SK-MEL-5 (cell line): ENCODE measurements around the gene CHN1. TPM values are rescaled to one million over a fixed set of nuclear protein-coding genes. Genes with fewer than 3 reads are reported as not detected.

Experiments used
- DNase-seq: peaks from one replicate; pipeline ENCODE4 v3.0.0-alpha.2; 2016; ENCODE audit warnings: low read depth, low spot score
- in situ Hi-C: cut with HindIII; loops from 2 replicates; pipeline ENCODE4 v1.10.0; 2016; ENCODE audit warnings: low sequenced_read_pairs, high pct_unique_total_duplicates, low pct_unique_long_range_greater_than_20kb
- total RNA-seq: library from RNA; depleted of rRNA; stranded (reverse); fragments of >200 nt; shearing (Covaris generic); gene quantifications from 2 replicates; pipeline ENCODE4 v1.2.3, GENCODE V29; 2014

Gene CHN1
- total RNA-seq, 1 experiment from 2014 or later, result 5.7 TPM

- in situ Hi-C loops, result no loop called here
- no peak for DNase-seq
These were observed 174.6 kb downstream of the CHN1 start for GRCh38 chr2:174830561-174830960.

GRCh38 chr2:174829550-174829949 lies 175.6 kb downstream of the CHN1 start:
- in situ Hi-C loops, result no loop called here
- DNase-seq, result no peak

- no peak for DNase-seq
- in situ Hi-C loops, result no loop called here
These were observed 177.5 kb downstream of the CHN1 start for GRCh38 chr2:174827371-174828369.

GRCh38 chr2:174826051-174826450 lies 179.1 kb downstream of the CHN1 start:
- no peak for DNase-seq
- in situ Hi-C loops, result no loop called here

- in situ Hi-C loops, result no loop called here
- no peak for DNase-seq
These were observed 181.1 kb downstream of the CHN1 start for GRCh38 chr2:174824068-174824467.

GRCh38 chr2:174821628-174822027 lies 183.6 kb downstream of the CHN1 start:
- in situ Hi-C loops, result no loop called here
- no peak for DNase-seq

GRCh38 chr2:174820361-174820760 lies 184.8 kb downstream of the CHN1 start:
- in situ Hi-C loops, result no loop called here
- no peak for DNase-seq

- no peak for DNase-seq
- in situ Hi-C loops, result no loop called here
These were observed 189.7 kb downstream of the CHN1 start for GRCh38 chr2:174815526-174815925.

GRCh38 chr2:174812037-174812436 lies 193.1 kb downstream of the CHN1 start:
- in situ Hi-C loops, result no loop called here
- no peak for DNase-seq

- in situ Hi-C loops, result no loop called here
- DNase-seq, result no peak
These were observed 197.2 kb downstream of the CHN1 start for GRCh38 chr2:174807931-174808330.

GRCh38 chr2:174805803-174806202 lies 199.4 kb downstream of the CHN1 start:
- in situ Hi-C loops, result no loop called here
- no peak for DNase-seq

GRCh38 chr2:174802459-174802858 lies 202.7 kb downstream of the CHN1 start:
- no peak for DNase-seq
- in situ Hi-C loops, result no loop called here

- DNase-seq, result no peak
- in situ Hi-C loops, result no loop called here
These were observed 204.6 kb downstream of the CHN1 start for GRCh38 chr2:174800436-174801205.

GRCh38 chr2:174798801-174799200 lies 206.4 kb downstream of the CHN1 start:
- in situ Hi-C loops, result no loop called here
- DNase-seq, result no peak

GRCh38 chr2:174797781-174798276 lies 207.4 kb downstream of the CHN1 start:
- no peak for DNase-seq
- in situ Hi-C loops, result no loop called here

- DNase-seq, result no peak
- in situ Hi-C loops, result no loop called here
These were observed 208.8 kb downstream of the CHN1 start for GRCh38 chr2:174796319-174796771.

- no peak for DNase-seq
- in situ Hi-C loops, result no loop called here
These were observed 210.3 kb downstream of the CHN1 start for GRCh38 chr2:174794851-174795374.
